Head of caudate nucleus (tissue), 42 donors: ENCODE measurements around the gene PBOV1.
"Not testable (repeated sequence)": the region's sequence is repeated elsewhere in the genome, so short reads cannot be mapped to it uniquely, and the experiment has no call there.

Experiments
- DNase-seq, 42 donors: peaks; one replicate each; pipeline versions ENCODE4 v3.0.0 to v3.0.0-alpha.2; 2020 to 2021; ENCODE audit warnings: mixed read lengths in 7 of 42
- intact Hi-C: fragments of 100-400 bp; cut with DNase I; formaldehyde crosslinking; loops from one replicate; pipeline ENCODE4 v1.15.0; 2022

Gene PBOV1

DNA sequence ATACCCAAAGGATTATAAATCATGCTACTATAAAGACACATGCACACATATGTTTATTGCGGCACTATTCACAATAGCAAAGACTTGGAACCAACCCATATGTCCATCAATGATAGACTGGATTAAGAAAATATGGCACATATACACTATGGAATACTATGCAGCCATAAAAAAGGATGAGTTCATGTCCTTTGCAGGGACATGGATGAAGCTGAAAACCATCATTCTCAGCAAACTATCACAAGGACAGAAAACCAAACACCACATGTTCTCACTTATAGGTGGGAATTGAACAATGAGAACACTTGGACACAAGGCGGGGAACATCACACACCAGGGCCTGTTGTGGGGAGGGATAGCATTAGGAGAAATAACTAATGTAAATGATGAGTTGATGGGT lies 5.8 kb downstream of the PBOV1 start:
- intact Hi-C loops: loop anchor here (5.0 kb wide), 1 partner anchor 95 kb away; no protein-coding TSS in a partner anchor
- DNase-seq: not testable (repeated sequence)

DNA sequence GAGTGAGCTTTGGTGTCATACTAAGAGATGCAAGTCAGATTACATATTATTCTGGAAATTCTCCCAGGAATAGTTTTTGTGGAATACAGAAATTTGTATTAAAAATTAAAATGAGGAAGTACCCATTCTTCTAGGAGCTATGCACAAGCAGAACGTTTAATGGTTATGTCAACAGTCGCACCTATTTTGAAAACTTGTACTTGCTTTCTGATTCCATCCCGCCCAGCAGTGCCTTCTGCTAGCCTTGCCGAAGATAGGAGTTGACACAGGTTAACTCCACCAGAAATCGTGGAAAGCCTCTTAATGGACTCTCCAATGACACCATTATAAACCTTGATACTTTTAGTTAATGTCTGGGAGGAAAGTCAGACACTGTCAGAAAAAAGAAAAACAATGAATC lies 6.7 kb downstream of the PBOV1 start:
- intact Hi-C loops: loop anchor here (5.0 kb wide), 1 partner anchor 94 kb away; no protein-coding TSS in a partner anchor
- DNase-seq: no peak

DNA sequence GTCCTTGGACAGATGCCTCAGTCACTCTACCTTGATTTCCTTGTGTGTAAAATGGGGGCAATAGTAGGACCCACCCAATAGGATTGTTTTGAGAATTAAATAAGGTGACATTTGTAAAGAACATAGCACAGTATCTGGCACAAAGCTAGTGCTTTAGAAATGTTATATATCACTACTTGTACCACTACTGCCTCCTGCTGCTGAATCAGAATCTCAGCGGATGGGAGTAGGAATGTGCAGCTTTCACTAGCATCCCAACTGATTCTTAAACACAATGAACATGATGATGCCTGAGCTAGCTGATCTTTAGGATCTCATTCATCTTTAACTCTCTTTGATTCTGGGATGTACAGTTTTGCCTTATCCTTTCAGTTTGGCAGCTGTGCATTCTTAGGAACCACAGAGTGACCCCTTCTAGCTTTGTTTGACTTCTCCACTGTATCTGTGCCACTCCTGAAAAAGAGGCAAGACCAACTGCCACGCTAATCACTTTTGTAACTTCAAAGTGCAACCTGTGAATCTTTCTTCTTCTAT lies 7.2 kb downstream of the PBOV1 start:
- intact Hi-C loops: loop anchor here (5.0 kb wide), 1 partner anchor 94 kb away; no protein-coding TSS in a partner anchor
- peak in 23 of 42 donors; percentile 20 to 77 (median 47) for DNase-seq

DNA sequence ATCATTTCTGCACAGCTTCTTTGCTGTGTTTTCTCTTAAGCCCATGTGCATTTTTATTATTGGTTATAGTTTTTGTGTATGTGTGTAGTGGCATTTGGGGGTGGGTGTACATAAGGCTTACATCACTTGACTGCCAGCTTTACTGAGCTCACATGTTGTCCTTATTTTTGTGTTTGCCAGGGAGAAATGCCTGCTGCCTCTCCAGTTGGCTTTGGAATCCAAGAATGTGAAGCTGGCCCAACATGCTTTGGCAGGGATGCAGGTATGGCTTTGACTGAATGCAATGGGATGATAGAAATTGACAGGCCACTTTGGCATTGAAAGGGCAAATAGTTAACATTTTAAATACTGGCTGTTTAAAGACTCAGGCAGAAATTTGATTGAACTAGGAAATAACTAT lies 11.4 kb downstream of the PBOV1 start:
- DNase-seq: no peak
- intact Hi-C loops: no loop called here

DNA sequence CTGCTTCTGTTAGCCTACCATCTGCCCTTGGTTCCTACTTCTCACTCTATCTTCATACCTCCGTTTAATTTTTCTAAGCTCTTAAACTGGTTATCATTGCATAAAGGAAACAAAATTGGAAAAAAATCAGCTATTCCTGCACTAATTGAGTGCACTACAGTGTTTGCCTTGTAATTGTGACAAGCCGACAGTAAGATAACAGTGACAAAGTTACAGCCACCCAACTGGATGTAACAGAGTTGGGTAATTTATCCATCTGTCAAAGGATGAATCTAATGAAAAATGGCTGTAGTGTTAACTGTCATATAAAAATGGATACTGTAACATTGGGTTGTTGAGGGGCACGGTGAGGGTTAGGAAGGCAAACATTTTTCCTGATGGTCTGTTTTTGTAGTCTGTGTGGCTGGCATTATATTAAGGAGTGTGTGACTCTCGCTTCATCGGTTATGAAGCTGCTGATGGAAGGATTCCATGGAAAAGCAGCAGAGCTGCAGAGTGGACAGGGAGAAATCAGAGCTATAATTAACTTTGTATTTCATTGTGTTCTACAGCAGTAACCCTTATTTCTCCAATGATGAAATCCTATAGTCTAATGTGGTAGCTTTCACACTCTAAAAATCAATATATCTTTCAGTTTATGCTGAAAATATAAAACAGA lies 12.7 kb downstream of the PBOV1 start:
- intact Hi-C loops: no loop called here
- DNase-seq: no peak

DNA sequence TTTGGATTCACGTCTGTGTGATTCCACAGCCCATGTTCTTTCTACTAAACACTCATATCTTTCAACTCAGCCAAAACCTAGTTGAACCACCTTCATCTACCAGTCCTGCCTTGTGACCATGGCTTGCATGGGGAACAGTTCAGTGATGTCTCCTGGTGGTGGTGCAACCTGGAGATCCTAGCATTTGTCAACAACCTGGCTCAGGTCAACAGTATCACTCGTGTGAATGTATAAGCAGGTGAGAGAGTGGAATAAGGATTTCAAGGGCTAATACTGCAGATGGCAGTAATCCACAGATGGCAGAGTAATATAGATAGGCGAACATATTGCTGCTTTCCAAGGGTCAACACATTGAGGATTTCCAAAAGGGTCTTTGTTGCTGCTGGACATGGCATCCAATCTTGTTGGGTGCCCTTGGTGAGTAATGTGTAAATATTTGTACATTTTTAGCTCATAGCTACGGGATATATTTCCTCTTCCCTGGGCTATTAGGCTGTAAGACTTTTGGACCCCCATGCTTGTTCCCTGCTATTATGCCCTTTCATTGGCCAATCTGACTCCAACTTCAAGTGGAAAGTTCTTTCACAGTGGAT lies 13.4 kb downstream of the PBOV1 start:
- intact Hi-C loops: no loop called here
- no peak for DNase-seq

DNA sequence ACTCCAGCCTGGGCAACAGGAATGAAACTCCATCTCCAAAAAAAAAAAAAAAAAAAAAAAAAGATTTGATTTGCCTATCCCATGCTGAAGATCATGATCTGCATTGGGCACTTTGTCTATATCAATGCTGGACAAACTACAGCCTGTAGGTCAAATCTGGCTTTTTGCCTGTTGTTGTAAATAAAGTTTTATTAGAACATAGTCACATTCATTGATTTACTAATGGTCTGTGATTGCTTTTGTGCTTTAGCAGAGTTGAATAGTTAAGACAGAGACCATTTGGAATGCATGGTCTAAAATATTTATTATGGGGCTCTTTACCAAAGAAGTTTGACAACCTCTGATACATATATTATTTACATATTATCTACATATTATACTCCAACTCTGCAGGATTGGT lies 14.0 kb downstream of the PBOV1 start:
- intact Hi-C loops: no loop called here
- no peak for DNase-seq

DNA sequence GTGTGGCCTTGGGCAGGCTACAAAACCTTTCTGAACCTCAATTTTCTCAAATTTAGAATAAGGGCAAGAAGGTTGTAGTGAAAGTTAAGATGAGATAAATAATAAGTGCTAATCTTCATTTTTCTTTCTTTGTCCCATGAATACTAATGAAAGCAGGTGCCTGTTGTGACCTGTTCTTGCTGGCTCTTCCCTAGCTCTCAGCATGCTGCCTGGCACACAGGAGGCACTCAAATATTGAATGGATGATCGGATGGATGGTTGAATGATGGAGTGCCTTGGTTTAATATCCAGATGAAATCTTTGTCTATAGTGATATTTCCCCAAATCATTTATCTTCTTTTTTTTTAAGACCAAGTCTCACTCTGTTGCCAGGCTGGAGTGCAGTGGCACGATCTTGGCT lies 15.0 kb downstream of the PBOV1 start:
- intact Hi-C loops: no loop called here

DNA sequence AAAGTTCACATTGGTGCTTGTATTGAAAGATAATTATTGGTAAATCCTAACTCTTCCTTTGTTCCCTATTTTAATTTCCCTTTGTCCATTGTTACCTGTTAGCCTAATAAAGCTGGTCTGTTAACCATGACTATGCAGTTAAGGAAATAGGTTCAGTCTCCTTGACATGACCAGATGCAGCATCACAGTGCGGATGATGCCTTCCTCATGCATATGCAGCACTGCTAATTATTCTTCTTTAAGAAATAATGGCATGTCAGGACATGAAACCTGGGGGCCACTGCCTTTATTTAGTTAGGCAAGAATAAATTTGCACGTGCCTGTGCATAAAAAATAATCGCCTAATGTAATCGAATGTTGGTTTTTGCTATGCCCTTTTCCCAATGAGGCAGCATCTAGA lies 16.5 kb downstream of the PBOV1 start:
- intact Hi-C loops: no loop called here
- no peak for DNase-seq

More for the DNA sequence above, 15.0 kb downstream of the PBOV1 start:
- no peak for DNase-seq

DNA sequence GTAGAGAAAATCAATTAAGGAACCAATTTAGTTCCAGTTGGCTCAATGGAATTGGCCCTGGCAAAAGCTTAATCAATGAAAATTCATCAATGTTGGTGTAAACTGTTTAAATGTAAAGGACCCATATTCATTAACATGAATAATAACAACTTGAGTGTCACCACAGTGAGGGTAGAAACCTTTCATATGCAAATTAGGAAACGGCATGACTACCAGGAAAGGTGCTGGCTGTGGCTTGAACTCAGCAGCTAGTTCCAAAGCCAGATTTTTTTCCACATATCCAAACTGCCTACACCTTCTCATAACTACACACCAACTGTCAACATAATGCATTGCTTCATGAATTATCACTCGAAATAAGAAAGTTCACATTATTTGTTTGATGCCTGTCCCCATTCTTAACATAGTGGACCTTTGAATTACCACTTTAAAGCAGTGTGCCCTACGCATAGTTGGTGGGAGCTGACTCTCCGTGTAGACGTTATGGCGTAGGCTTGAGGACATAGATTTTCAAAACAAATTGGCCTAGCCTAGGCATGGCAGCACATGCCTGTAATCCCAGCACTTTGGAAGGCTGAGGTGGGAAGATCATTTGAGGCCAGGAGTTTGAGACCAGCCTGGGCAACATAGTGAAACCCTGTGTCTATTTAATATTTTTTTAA lies 19.7 kb downstream of the PBOV1 start:
- DNase-seq: no peak
- intact Hi-C loops: no loop called here

DNA sequence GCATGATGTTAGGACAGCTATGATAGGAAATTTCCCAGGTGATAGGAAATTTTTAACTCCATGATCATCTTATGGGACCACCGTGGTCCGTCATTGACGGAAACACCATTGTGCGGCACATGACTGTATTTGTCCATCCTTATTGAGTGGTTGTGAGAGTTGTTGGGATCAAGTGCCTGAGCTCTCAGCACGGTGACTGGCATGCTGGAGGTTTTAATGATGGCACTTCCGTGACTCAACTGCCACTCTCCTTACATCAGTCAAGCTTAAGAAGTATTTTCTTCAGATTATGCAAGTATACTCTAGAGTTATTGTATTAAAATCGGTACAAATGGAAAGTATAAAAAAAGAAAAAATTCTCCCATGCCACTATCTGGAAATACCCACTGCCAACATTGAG lies 20.7 kb downstream of the PBOV1 start:
- peak in 1 of 42 donors; percentile 43 for DNase-seq
- intact Hi-C loops: no loop called here

DNA sequence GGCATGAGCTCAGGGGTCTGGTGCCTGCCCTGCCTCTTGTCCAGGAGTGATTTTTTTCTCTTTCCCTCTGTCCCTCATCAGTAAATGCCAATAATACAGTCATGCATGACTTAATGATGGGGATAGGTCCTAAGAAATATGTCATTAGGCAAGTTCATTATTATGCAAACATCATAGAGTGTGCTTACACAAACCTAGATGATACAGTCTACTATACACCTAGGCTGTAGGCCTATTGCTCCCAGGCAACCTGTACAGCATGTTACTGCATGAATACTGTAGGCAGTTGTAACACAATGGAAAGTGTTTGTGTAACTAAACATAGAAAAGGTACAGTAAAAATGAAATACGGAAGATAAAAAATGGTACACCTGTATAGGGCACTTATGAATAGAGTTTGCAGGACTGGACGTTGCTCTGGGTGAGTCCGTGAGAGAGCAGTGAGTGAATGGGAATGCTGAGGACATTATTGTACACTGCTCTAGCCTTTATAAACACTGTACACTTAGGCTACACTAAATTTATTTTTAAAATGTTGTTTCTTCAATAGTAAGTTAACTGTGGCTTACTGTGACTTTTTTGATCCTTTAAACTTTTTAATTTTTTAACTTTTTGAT lies 22.1 kb downstream of the PBOV1 start:
- DNase-seq: no peak
- intact Hi-C loops: no loop called here

DNA sequence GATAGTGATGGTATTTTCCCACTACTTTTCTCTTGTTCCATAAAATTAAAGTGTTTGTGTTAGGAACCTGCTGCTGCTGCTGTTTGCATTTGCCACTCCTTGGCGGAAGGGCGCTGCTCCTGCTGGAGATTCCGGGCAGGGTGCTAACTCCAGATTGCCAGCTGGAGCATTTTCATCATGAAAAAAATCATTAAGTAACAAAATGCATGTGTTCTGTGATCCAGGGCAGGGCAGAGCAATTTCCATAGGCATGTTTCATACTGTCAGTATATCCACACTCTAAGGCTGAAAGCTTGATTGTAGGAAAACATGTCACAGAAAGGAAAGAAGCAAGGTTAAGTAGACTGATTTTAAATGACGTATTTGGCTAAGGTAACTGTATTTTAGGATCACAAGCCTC lies 24.0 kb downstream of the PBOV1 start:
- intact Hi-C loops: no loop called here

DNA sequence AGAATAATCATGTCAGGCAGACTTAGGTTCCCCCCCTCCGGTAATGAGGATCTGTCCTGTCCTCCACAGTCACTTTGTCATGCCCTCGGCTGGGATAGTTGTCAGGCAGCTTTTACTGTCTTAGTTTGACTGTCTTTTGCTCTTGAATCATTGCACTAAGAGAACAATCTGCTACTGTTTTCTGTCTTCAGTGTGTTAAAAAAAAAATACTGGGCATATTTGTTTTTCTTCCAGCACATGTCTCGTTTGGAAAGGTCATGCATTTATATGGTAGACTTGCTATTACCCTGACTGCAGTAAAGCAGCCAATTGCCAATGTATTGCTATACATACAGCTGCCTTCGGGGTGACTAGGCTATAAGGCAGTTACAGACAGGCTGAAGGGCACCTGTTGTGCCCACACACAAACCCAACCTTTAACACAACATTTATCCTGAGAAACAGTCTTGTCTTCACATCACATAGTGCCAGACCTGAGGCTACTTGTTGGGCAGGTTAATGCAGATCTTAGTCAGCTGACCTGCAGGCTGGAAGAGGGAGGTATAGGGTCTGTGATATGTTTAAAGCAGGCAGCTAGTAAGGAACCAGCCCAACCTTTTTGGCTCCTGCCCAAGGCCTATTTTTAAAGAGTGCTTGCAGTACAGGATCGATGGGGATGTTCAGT lies 29.9 kb downstream of the PBOV1 start:
- intact Hi-C loops: no loop called here
- DNase-seq: peak in 17 of 42 donors; percentile 17 to 67 (median 42)

More for the DNA sequence above, 24.0 kb downstream of the PBOV1 start:
- DNase-seq: peak in 17 of 42 donors; percentile 23 to 57 (median 38)

DNA sequence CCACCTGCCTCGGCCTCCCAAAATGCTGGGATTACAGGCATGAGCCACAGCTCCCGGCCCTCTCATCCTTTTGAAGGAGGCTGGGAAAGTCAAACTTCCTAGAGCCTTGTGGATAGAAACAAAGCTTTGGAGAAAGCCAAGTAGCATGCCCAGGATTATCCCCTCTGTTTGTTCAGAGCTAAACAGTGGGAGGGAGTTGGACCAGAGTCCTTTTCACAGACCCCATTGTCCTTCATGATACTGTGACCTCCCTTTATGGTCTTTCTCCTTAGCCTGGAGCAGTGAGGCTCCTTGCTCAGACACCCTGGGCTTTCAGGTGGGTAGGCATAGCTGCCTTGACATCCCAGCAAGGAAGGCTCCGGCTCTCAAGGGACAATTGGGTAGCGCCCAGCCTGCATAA lies 31.1 kb downstream of the PBOV1 start:
- intact Hi-C loops: no loop called here
- no peak for DNase-seq

DNA sequence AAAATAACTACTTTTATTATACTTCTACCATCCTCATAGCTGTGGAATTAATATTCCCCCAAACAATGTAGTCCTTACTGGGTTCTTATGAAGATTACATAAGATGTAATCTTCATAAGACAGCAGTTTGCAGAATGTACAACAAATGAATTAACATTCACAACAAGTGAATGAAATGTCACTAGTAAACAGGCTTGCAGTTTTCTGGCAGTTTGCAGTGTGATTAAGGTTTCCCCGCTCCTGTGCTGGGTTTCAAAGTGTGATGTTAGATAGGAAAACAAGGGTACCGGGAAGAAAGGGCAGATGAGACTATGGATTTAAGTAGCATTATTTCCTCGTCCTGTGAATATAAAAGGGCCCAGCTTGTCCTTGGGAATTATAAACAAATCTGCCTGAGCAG lies 34.1 kb downstream of the PBOV1 start:
- DNase-seq: no peak
- intact Hi-C loops: no loop called here

DNA sequence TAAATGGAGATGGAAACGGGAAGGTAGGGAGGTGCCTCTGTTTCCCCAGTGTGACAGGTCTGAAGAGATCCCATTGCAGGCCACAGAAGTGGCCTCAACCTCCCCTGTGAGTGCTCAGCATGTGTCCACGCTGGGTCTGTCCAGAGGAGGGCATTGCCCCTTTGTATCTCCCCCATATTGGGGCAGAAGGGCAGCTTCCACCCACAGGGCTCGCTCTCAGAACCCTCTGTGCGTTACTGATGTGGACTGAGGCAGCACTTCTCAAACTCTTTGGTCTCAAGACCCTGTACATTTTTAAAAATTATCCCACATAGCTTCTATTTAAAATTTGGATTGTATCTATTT lies 34.5 kb downstream of the PBOV1 start:
- DNase-seq: peak in 18 of 42 donors; percentile 13 to 70 (median 42)
- intact Hi-C loops: no loop called here

DNA sequence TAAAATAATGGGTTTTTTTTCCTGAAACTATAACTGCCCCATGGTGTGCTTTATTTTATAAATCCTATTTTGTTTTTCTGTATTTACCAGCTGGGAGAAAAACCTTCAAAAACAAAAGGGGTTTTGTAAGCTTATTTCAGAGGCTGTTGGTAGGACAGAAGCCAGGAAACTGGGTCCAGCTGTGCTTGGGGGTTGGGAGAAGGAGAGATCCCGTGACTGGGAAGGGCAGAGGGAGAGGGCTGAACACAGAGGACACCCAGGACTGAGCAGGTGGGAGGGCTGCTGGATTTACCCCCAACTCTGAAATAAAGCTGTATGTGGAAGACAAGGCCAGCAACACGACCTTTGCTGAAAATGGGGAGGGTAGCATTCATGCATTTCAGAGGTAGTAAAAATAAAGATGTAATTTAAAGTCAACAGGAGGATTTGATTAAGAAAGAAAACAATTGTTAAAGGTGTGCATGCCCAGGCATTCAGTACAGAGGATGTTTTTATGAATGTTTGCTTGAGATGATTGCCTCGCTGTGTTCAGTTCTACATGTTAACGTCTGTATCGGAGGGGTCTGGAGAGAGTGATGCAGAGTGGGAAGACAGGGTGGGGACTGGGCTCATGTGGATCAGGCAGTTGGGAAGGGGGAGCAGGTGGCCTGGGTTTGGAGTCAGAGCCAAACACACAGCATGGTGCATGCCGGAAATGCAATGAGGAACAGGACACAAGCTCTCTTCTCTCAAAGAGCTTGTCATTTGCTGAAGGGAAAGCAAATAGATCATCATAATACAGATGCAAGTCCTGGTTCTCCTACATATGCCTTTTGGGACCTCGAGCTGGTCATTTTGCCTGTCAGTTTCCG lies 35.1 kb downstream of the PBOV1 start:
- intact Hi-C loops: no loop called here
- DNase-seq: peak; percentile 59 to 95 (median 84)
